ENCODE measurements around the gene ZNF561. TPM values are rescaled to one million over a fixed set of nuclear protein-coding genes. Genes with fewer than 3 reads are reported as not detected.

The ZNF561 gene
- total RNA-seq, 1 experiment from 2014 or later, result 27.4 TPM

GRCh38 chr19:9610484-9611113 is 10.4 kb downstream of the ZNF561 start:
- BruUV-seq (replicated peaks), result TSS peak; percentile 16
- no peak for TF ChIP-seq CTCF (IDR thresholded peaks at IDR 0.05; ENCODE audit: insufficient read depth in 1 of 2, low read depth in 1 of 2, low read length in 1 of 2, severe bottlenecking in 1 of 2, unreplicated experiment in 1 of 2)

GRCh38 chr19:9608912-9609311 is 12.1 kb downstream of the ZNF561 start:
- Mint-ChIP-seq H3K27me3 (ENCODE audit: insufficient read depth, unreplicated experiment) (peaks cover under 1% of the 10 kb centered on the region), H3K36me3 (ENCODE audit: insufficient read depth, unreplicated experiment) (peaks cover 60% of the 10 kb centered on the region), H3K4me3 (ENCODE audit: unreplicated experiment) (no peak overlapping the region), H3K27ac (ENCODE audit: unreplicated experiment) (no peak overlapping the region), H3K9me3 (ENCODE audit: unreplicated experiment) (peaks cover 24% of the 10 kb centered on the region), H3K4me1 (ENCODE audit: low read depth, unreplicated experiment) (no peaks in the 10 kb centered on the region)
- no peak for TF ChIP-seq CTCF (IDR thresholded peaks at IDR 0.05; ENCODE audit: insufficient read depth in 1 of 2, low read depth in 1 of 2, low read length in 1 of 2, severe bottlenecking in 1 of 2, unreplicated experiment in 1 of 2)
- Histone ChIP-seq H3K4me1 (no peaks in the 10 kb centered on the region), H3K36me3 (ENCODE audit: control insufficient read depth, insufficient read depth, low read length) (peaks cover 6% of the 10 kb centered on the region), H3K27me3 (replicated peaks; ENCODE audit: control insufficient read depth, insufficient read depth, low read length) (no peaks in the 10 kb centered on the region), H3K4me3 (ENCODE audit: low read depth, low read length) (no peak overlapping the region), H3K9me3 (peaks cover 30% of the 10 kb centered on the region)
- POLR2A ChIA-PET, result no interaction called here
- CTCF ChIA-PET, result no interaction called here
- no TSS peak for BruUV-seq (replicated peaks)
- intact Hi-C loops (cut with micrococcal nuclease; ENCODE audit: unreplicated experiment), result no loop called here
- DNase-seq, result no peak

More at GRCh38 chr19:9610484-9611113, 10.4 kb downstream of the ZNF561 start:
- no peak overlapping the region for H3K27ac Mint-ChIP-seq (ENCODE audit: unreplicated experiment)
- Histone ChIP-seq H3K27me3 (replicated peaks; ENCODE audit: control insufficient read depth, insufficient read depth, low read length) (no peaks in the 10 kb centered on the region), H3K9me3 (peaks cover 30% of the 10 kb centered on the region), H3K4me3 (ENCODE audit: low read depth, low read length) (no peak overlapping the region), H3K4me1 (no peaks in the 10 kb centered on the region), H3K36me3 (ENCODE audit: control insufficient read depth, insufficient read depth, low read length) (peaks cover 6% of the 10 kb centered on the region)
- H3K9me3 Mint-ChIP-seq (ENCODE audit: unreplicated experiment), result peaks cover 20% of the 10 kb centered on the region
- no peak for DNase-seq
- intact Hi-C loops (cut with micrococcal nuclease; ENCODE audit: unreplicated experiment), result no loop called here
- no peak overlapping the region for H3K4me3 Mint-ChIP-seq (ENCODE audit: unreplicated experiment)
- no peaks in the 10 kb centered on the region for H3K4me1 Mint-ChIP-seq (ENCODE audit: low read depth, unreplicated experiment)
- CTCF ChIA-PET, result no interaction called here
- POLR2A ChIA-PET, result no interaction called here
- peaks cover 68% of the 10 kb centered on the region for H3K36me3 Mint-ChIP-seq (ENCODE audit: insufficient read depth, unreplicated experiment)
- H3K27me3 Mint-ChIP-seq (ENCODE audit: insufficient read depth, unreplicated experiment), result no peaks in the 10 kb centered on the region

- ChIA-PET POLR2A (no interaction called here), CTCF (no interaction called here)
- no peaks in the 10 kb centered on the region for H3K27me3 ChIP-seq (replicated peaks; ENCODE audit: control insufficient read depth, insufficient read depth, low read length)
- no peaks in the 10 kb centered on the region for H3K4me1 Mint-ChIP-seq (ENCODE audit: low read depth, unreplicated experiment)
- H3K4me3 Mint-ChIP-seq (ENCODE audit: unreplicated experiment), result no peak overlapping the region
- no peaks in the 10 kb centered on the region for H3K36me3 ChIP-seq (ENCODE audit: control insufficient read depth, insufficient read depth, low read length)
- H3K27me3 Mint-ChIP-seq (ENCODE audit: insufficient read depth, unreplicated experiment), result no peaks in the 10 kb centered on the region
- DNase-seq, result no peak
- H3K27ac Mint-ChIP-seq (ENCODE audit: unreplicated experiment), result no peak overlapping the region
- BruUV-seq (replicated peaks), result no TSS peak
- H3K4me1 ChIP-seq, result no peaks in the 10 kb centered on the region
- intact Hi-C loops (cut with micrococcal nuclease; ENCODE audit: unreplicated experiment), result no loop called here
- TF ChIP-seq CTCF (IDR thresholded peaks at IDR 0.05; ENCODE audit: insufficient read depth in 1 of 2, low read depth in 1 of 2, low read length in 1 of 2, severe bottlenecking in 1 of 2, unreplicated experiment in 1 of 2), result no peak
- H3K9me3 ChIP-seq, result no peaks in the 10 kb centered on the region; the same call in 1 of the 2 replicates
- H3K4me3 ChIP-seq (ENCODE audit: low read depth, low read length), result no peak overlapping the region
- peaks cover 10% of the 10 kb centered on the region for H3K9me3 Mint-ChIP-seq (ENCODE audit: unreplicated experiment)
- H3K36me3 Mint-ChIP-seq (ENCODE audit: insufficient read depth, unreplicated experiment), result peaks cover 9% of the 10 kb centered on the region
Observed at GRCh38 chr19:9597027-9597426, 24.0 kb downstream of the ZNF561 start.

All from Caco-2 (cell line).